Fibroblast of peridontal ligament (primary cell): Measurements from ENCODE around the gene FLT3.
"Not testable (repeated sequence)": the region's sequence is repeated elsewhere in the genome, so short reads cannot be mapped to it uniquely, and the experiment has no call there.

Experiments
- DNase-seq: peaks from one replicate; pipeline ENCODE4 v3.0.0-alpha.2; 2010; ENCODE audit errors: extremely low read depth

Gene FLT3

GRCh38 chr13:28099396-28100149 is 803 bp downstream of the FLT3 start:
- no peak for DNase-seq

GRCh38 chr13:28097503-28097902 is 2.9 kb downstream of the FLT3 start:
- DNase-seq = no peak

GRCh38 chr13:28094306-28094705 is 6.1 kb downstream of the FLT3 start:
- DNase-seq = no peak

- no peak for DNase-seq
These were observed 6.5 kb downstream of the FLT3 start for GRCh38 chr13:28093881-28094280.

- no peak for DNase-seq
These were observed 7.9 kb downstream of the FLT3 start for GRCh38 chr13:28092431-28092830.

GRCh38 chr13:28089065-28089464 is 11.3 kb downstream of the FLT3 start:
- DNase-seq = no peak

- not testable (repeated sequence) for DNase-seq
These were observed 22.6 kb downstream of the FLT3 start for GRCh38 chr13:28077820-28078219.

- no peak for DNase-seq
These were observed 23.1 kb downstream of the FLT3 start for GRCh38 chr13:28077231-28077630.

GRCh38 chr13:28071424-28071823 is 29.0 kb downstream of the FLT3 start:
- no peak for DNase-seq

- DNase-seq = no peak
These were observed 32.9 kb downstream of the FLT3 start for GRCh38 chr13:28067491-28067890.

GRCh38 chr13:28058866-28059613 is 41.3 kb downstream of the FLT3 start:
- peak; percentile 13 for DNase-seq

- DNase-seq = no peak
These were observed 43.2 kb downstream of the FLT3 start for GRCh38 chr13:28056970-28057712.

- DNase-seq = no peak
These were observed 44.0 kb downstream of the FLT3 start for GRCh38 chr13:28056426-28056825.

- no peak for DNase-seq
These were observed 45.0 kb downstream of the FLT3 start for GRCh38 chr13:28055357-28055756.

GRCh38 chr13:28052945-28053344 is 47.4 kb downstream of the FLT3 start:
- DNase-seq = no peak

GRCh38 chr13:28049880-28050875 is 50.2 kb downstream of the FLT3 start:
- no peak for DNase-seq

- DNase-seq = no peak
These were observed 51.2 kb downstream of the FLT3 start for GRCh38 chr13:28049215-28049614.

GRCh38 chr13:28048768-28049167 is 51.6 kb downstream of the FLT3 start:
- DNase-seq = no peak

- DNase-seq = no peak
These were observed 52.5 kb downstream of the FLT3 start for GRCh38 chr13:28047757-28048388.

- peak; percentile 31 for DNase-seq
These were observed 53.4 kb downstream of the FLT3 start for GRCh38 chr13:28046981-28047380.

GRCh38 chr13:28045861-28046260 is 54.5 kb downstream of the FLT3 start:
- DNase-seq = no peak
